Gastrocnemius medialis (tissue), 4 donors: Measurements from ENCODE around the gene CALR. TPM values are rescaled to one million over a fixed set of nuclear protein-coding genes. Genes with fewer than 3 reads are reported as not detected.

Experiments used
- ATAC-seq, 2 donors: fragments of 150-250 bp; one replicate each; pipeline ENCODE4 v1.9.1; 2016
- DNase-seq, 2 donors: peaks; one replicate each; pipeline ENCODE4 v3.0.0-alpha.2; 2019
- H3K27ac ChIP-seq, 4 donors: fragments of 200-600 bp; sonication (generic); 1 replicate in 1 of 4; 2 replicates in 3 of 4; pipeline ENCODE4 v1.5.1; 2016 to 2018; ENCODE audit warnings: mild to moderate bottlenecking in 2 of 4, moderate library complexity in 1 of 4
- H3K27me3 ChIP-seq, 3 donors: fragments of 200-600 bp; sonication (generic) in 2 of 3; 1 replicate in 1 of 3; 2 replicates in 2 of 3; pipeline versions ENCODE4 v1.5.1 to v1.6.0; 2016 to 2019; ENCODE audit warnings: mild to moderate bottlenecking in 1 of 3, moderate library complexity in 1 of 3
- H3K36me3 ChIP-seq, 2 donors: fragments of 200-600 bp; sonication (generic) in 1 of 2; one replicate each; pipeline ENCODE4 v1.5.1; 2017 to 2018
- H3K4me1 ChIP-seq, 2 donors: fragments of 200-600 bp; sonication (generic) in 1 of 2; one replicate each; pipeline ENCODE4 v1.5.1; 2016 to 2017; ENCODE audit warnings: mild to moderate bottlenecking in 2 of 2
- H3K4me3 ChIP-seq, 4 donors: fragments of 200-600 bp; sonication (generic) in 3 of 4; 1 replicate in 1 of 4; 2 replicates in 3 of 4; pipeline ENCODE4 v1.5.1; 2016 to 2019; ENCODE audit warnings: mild to moderate bottlenecking in 2 of 4
- H3K9me3 ChIP-seq, 3 donors: fragments of 200-600 bp; sonication (generic) in 2 of 3; 1 replicate in 1 of 3; 2 replicates in 2 of 3; pipeline ENCODE4 v1.5.1; 2016 to 2019
- POLR2A ChIP-seq, 2 donors: fragments of 450-650 bp; IDR thresholded peaks; one replicate each; pipeline ENCODE4 v1.6.1; 2017; ENCODE audit warnings: antibody characterized with exemption in 2 of 2, mild to moderate bottlenecking in 2 of 2, moderate library complexity in 2 of 2
- in situ Hi-C, 4 donors: fragments of 200-750 bp; cut with MboI; loops; one replicate each; pipeline versions ENCODE4 v1.15.0 to v1.8.0; 2017; ENCODE audit warnings: low sequenced_read_pairs in 4 of 4
- intact Hi-C: fragments of 100-400 bp; cut with DNase I; formaldehyde crosslinking; loops from one replicate; pipeline ENCODE4 v1.15.1; 2023; ENCODE audit warnings: low total_unique reads
- total RNA-seq, 4 donors: library from RNA; depleted of rRNA; stranded (reverse); fragments of >200 nt; gene quantifications; one replicate each; pipeline versions ENCODE4 v1.1.0 to v1.2.3, GENCODE V29; 2016
- TF ChIP-seq, protein P1 (sequence below), 5 experiments: fragments of 450-650 bp in 3 of 5; fragments of 200-600 bp in 2 of 5; sonication (generic) in 2 of 5; IDR thresholded peaks in 4 of 5; conservative IDR thresholded peaks in 1 of 5; 1 replicate in 4 of 5; 2 replicates in 1 of 5; pipeline ENCODE4 v1.5.1; 2016 to 2019; ENCODE audit warnings: antibody characterized with exemption in 5 of 5, mild to moderate bottlenecking in 3 of 5, moderate library complexity in 3 of 5

The CALR gene
- total RNA-seq, 4 donors from 2014 or later = 110 to 195 (median 135) TPM

DNA sequence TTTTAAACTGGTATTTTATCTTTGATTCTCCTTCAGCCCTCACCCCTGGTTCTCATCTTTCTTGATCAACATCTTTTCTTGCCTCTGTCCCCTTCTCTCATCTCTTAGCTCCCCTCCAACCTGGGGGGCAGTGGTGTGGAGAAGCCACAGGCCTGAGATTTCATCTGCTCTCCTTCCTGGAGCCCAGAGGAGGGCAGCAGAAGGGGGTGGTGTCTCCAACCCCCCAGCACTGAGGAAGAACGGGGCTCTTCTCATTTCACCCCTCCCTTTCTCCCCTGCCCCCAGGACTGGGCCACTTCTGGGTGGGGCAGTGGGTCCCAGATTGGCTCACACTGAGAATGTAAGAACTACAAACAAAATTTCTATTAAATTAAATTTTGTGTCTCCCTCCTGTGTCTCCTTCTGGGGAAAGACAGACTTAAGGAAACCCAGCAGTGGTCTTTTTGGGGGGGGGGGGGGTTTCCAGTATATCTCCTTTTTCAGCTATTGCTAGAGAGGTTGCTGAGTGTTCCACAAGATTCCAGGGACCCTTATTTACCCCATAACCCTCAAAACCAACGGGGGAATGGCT lies 5.8 kb downstream of the CALR start:
- intact Hi-C loops = loop anchor here (10.0 kb wide), 1 partner anchor 901 kb away; no protein-coding TSS in a partner anchor
- Histone ChIP-seq H3K9me3 (no peaks in the 10 kb centered on the region), H3K4me1 (peaks cover 34 to 38% of the 10 kb centered on the region in 2 donors), H3K36me3 (peaks cover 0 to 67% of the 10 kb centered on the region in 2 donors), H3K27me3 (no peaks in the 10 kb centered on the region), H3K27ac (peak overlapping the region in 3 of 4 donors; percentile 96 to 99 (median 96)), H3K4me3 (no peak overlapping the region)
- no peak for TF ChIP-seq POLR2A (IDR thresholded peaks at IDR 0.05)
- TF ChIP-seq, protein P1, sequence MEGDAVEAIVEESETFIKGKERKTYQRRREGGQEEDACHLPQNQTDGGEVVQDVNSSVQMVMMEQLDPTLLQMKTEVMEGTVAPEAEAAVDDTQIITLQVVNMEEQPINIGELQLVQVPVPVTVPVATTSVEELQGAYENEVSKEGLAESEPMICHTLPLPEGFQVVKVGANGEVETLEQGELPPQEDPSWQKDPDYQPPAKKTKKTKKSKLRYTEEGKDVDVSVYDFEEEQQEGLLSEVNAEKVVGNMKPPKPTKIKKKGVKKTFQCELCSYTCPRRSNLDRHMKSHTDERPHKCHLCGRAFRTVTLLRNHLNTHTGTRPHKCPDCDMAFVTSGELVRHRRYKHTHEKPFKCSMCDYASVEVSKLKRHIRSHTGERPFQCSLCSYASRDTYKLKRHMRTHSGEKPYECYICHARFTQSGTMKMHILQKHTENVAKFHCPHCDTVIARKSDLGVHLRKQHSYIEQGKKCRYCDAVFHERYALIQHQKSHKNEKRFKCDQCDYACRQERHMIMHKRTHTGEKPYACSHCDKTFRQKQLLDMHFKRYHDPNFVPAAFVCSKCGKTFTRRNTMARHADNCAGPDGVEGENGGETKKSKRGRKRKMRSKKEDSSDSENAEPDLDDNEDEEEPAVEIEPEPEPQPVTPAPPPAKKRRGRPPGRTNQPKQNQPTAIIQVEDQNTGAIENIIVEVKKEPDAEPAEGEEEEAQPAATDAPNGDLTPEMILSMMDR (IDR thresholded peaks at IDR 0.05 in 4 of 5, conservative IDR thresholded peaks at IDR 0.05 in 1 of 5) = no peak
- ATAC-seq (no peak), DNase-seq (no peak)
- in situ Hi-C loops = no loop called here

DNA sequence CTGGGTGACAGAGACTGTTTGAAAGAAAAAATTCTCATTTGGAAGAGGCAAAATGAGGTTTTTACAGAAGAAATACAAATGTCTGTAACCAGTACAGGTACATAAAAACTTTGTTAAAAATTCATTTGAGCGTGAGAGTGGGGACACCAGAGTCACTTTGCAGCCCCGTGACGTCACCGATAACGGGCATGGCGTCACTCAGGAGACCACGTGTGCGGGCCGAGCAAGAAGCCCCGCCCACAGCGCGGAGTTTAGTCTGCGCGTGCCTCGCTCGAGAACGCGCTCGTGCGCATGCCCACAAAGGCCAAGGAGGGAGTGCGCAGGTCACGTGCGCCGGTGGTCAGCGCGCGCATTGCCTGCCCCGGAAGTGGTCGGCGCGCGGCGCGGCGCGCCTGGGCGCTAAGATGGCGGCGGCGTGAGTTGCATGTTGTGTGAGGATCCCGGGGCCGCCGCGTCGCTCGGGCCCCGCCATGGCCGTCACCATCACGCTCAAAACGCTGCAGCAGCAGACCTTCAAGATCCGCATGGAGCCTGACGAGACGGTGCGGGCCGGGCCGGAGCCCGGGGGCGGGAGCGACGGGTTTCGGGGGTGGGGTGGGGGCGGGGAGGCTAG lies 7.2 kb downstream of the CALR start, which contains the start of gene RAD23A:
TSS of gene RAD23A (plus strand) at position 384 of the 613 bp plus-strand sequence. CDS start at position 471, 87 bp downstream.
- intact Hi-C loops (loop anchor here (1.0 to 10.0 kb wide), 2 partner anchors 20 to 899 kb away; no protein-coding TSS in a partner anchor), in situ Hi-C loops (no loop called here)
- peak; percentile 93 to 97 for DNase-seq
- no peaks in the 10 kb centered on the region for H3K9me3 ChIP-seq
- no peaks in the 10 kb centered on the region for H3K27me3 ChIP-seq
- peak within 1 kb of the TSS; percentile 96 to 99 (median 98) for H3K27ac ChIP-seq
- peak; percentile 96 to 97 for TF ChIP-seq POLR2A (IDR thresholded peaks at IDR 0.05)
- TF ChIP-seq, protein P1 (IDR thresholded peaks at IDR 0.05 in 4 of 5, conservative IDR thresholded peaks at IDR 0.05 in 1 of 5) = peak in 1 of 5 experiments; percentile 30
- H3K36me3 ChIP-seq = peaks cover 0 to 74% of the 10 kb centered on the region in 2 donors
- H3K4me3 ChIP-seq = peak within 1 kb of the TSS; percentile 65 to 94 (median 85)
- H3K4me1 ChIP-seq = peaks cover 30 to 35% of the 10 kb centered on the region in 2 donors
- peak; percentile 90 to 92 for ATAC-seq

DNA sequence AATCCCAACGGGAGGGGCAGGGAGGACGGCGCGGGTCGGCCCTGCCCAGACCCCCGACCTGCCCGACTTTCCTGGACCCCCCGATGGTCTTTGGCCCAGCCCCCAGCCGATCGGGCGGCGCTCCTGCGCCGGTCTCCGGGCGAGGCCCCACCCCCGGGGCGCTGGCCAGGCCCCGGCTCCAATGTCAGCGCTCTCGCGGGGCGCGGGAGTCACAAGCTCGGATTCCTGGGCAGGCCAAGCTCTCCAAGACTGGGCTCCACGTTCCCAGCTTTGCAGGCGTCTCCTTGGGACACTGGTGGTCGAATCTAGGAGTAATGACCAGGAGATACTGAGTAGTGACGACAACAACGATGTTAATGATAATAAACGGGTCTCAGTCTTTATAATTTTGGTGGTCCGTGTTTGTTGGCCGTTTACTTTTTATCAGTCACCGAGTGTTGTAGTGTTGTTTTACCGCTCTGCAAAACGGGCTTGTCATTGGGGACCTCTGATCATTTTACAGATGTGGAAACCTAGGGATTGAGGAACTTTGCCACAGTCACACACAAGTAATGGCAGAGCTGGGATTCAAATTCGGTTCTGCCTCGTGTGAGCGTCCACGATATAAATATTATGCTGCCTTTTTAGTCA lies 7.8 kb downstream of the CALR start:
- DNase-seq (peak; percentile 77 to 87), ATAC-seq (peak; percentile 86 to 87)
- H3K4me3 ChIP-seq = peak overlapping the region; percentile 65 to 94 (median 85)
- no peaks in the 10 kb centered on the region for H3K27me3 ChIP-seq
- H3K9me3 ChIP-seq = no peaks in the 10 kb centered on the region
- H3K27ac ChIP-seq = peak overlapping the region; percentile 96 to 99 (median 98)
- TF ChIP-seq, protein P1 (IDR thresholded peaks at IDR 0.05 in 4 of 5, conservative IDR thresholded peaks at IDR 0.05 in 1 of 5) = no peak
- no peak for TF ChIP-seq POLR2A (IDR thresholded peaks at IDR 0.05)
- peaks cover 0 to 74% of the 10 kb centered on the region in 2 donors for H3K36me3 ChIP-seq
- in situ Hi-C loops (no loop called here), intact Hi-C loops (loop anchor here (1.0 to 10.0 kb wide), 2 partner anchors 19 to 899 kb away; no protein-coding TSS in a partner anchor)
- H3K4me1 ChIP-seq = peaks cover 30 to 34% of the 10 kb centered on the region in 2 donors

DNA sequence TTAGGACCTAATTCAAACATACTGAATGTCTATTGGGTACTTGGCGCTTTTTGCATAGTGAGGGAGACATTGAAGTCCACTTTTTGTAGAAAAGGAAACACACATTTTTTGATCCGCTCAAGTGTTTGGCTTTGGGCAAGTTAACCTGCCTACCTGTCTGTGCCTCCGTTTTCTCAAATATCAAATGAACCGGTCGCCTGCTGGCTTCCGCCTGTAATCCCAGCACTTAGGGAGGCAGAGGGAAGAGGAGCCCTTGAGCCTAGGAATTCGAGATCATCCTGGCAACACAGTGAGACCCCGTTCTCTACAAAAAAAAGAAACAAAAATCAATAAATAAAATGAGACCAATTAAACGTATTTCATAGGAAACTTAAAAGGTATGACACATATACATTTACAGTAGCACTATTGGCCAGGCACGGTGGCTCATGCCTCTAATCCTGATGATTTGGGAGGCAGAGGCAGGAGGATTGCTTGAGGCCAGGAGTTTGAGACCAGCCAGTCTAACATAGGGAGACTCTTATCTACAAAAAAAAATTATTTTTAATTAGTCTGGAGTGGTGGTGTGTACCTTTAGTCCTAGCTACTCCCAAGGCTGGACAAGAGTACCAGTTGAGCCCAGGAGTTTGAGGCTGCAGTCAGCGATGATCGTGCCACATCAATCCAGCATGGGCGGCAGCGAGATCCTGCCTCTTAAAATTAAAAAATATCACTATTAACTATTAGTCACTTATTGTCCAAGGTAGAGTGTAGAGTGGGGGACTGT lies 8.5 kb downstream of the CALR start:
- intact Hi-C loops = loop anchor here (1.0 to 10.0 kb wide), 2 partner anchors 18 to 898 kb away; no protein-coding TSS in a partner anchor
- ATAC-seq = no peak
- Histone ChIP-seq H3K36me3 (peaks cover 0 to 69% of the 10 kb centered on the region in 2 donors), H3K4me1 (peaks cover 30 to 34% of the 10 kb centered on the region in 2 donors), H3K27me3 (no peaks in the 10 kb centered on the region), H3K9me3 (no peaks in the 10 kb centered on the region), H3K4me3 (peak overlapping the region; percentile 65 to 94 (median 85)), H3K27ac (peak overlapping the region; percentile 96 to 99 (median 98))
- no peak for DNase-seq
- in situ Hi-C loops = no loop called here
- TF ChIP-seq POLR2A (IDR thresholded peaks at IDR 0.05) = no peak
- TF ChIP-seq, protein P1 (IDR thresholded peaks at IDR 0.05 in 4 of 5, conservative IDR thresholded peaks at IDR 0.05 in 1 of 5) = no peak
